Naive thymus-derived CD4-positive, alpha-beta T cell (primary cell): ENCODE measurements around the gene ACVRL1. TPM values are rescaled to one million over a fixed set of nuclear protein-coding genes. Genes with fewer than 3 reads are reported as not detected.

Source experiments
- ATAC-seq: fragments of 150-1000 bp; cut with Tn5 transposase; 2 replicates; pipeline ENCODE4 v1.10.0; 2021; ENCODE audit warnings: mild to moderate bottlenecking, moderate library complexity
- CTCF ChIA-PET: fragments of 350-600 bp; sonication (Branson Sonifier 250); formaldehyde crosslinking; loops from one replicate; lab custom pipeline; 2021; ENCODE audit warnings: antibody characterized with exemption; lab: Charles Lee
- POLR2A ChIA-PET: fragments of 350-600 bp; sonication (Branson Sonifier 250); formaldehyde crosslinking; loops from one replicate; lab custom pipeline; 2021; ENCODE audit warnings: antibody characterized with exemption, inconsistent platforms; lab: Charles Lee
- DNase-seq, 9 donors: peaks; one replicate each; pipeline versions ENCODE4 v3.0.0 to v3.0.0-alpha.2; 2020 to 2022; ENCODE audit warnings: mixed read lengths in 1 of 9
- H3K27ac ChIP-seq: one replicate; pipeline ENCODE4 v1.7.0; 2013; ENCODE audit warnings: mild to moderate bottlenecking, low read depth, low read length, moderate library complexity
- H3K27me3 ChIP-seq, 2 donors: one replicate each; pipeline ENCODE4 v1.7.0; 2013; ENCODE audit warnings: low read length in 2 of 2, mild to moderate bottlenecking in 2 of 2, moderate library complexity in 2 of 2; ENCODE audit not compliant: control insufficient read depth in 2 of 2, insufficient read depth in 2 of 2
- H3K36me3 ChIP-seq, 3 experiments: 1 replicate in 2 of 3; 2 replicates in 1 of 3; pipeline ENCODE4 v1.7.0; 2013; ENCODE audit warnings: low read length in 3 of 3, mild to moderate bottlenecking in 3 of 3, moderate library complexity in 1 of 3; ENCODE audit not compliant: insufficient read depth in 3 of 3, control insufficient read depth in 2 of 3
- H3K4me1 ChIP-seq, 2 donors: one replicate each; pipeline ENCODE4 v1.7.0; 2013; ENCODE audit warnings: low read length in 2 of 2, mild to moderate bottlenecking in 2 of 2, moderate library complexity in 1 of 2; ENCODE audit not compliant: control insufficient read depth in 2 of 2, insufficient read depth in 2 of 2
- H3K4me3 ChIP-seq: 2 replicates; pipeline ENCODE4 v1.7.0; 2013; ENCODE audit warnings: mild to moderate bottlenecking, low read length
- H3K9me3 ChIP-seq, 3 experiments: 1 replicate in 2 of 3; 2 replicates in 1 of 3; pipeline ENCODE4 v1.7.0; 2013; ENCODE audit warnings: low read length in 3 of 3; ENCODE audit not compliant: control insufficient read depth in 2 of 3
- H3K27ac Mint-ChIP-seq, 9 donors: one replicate each; pipeline ENCODE4 v1.8.0; 2020 to 2022; ENCODE audit warnings: mixed read lengths in 9 of 9, mild to moderate bottlenecking in 8 of 9, moderate library complexity in 5 of 9, inconsistent platforms in 2 of 9
- H3K27me3 Mint-ChIP-seq, 5 donors: one replicate each; pipeline ENCODE4 v1.8.0; 2021 to 2022; ENCODE audit warnings: mixed read lengths in 5 of 5, mild to moderate bottlenecking in 1 of 5
- H3K36me3 Mint-ChIP-seq, 5 donors: one replicate each; pipeline ENCODE4 v1.8.0; 2020 to 2022; ENCODE audit warnings: mixed read lengths in 5 of 5, mild to moderate bottlenecking in 3 of 5, inconsistent platforms in 1 of 5
- H3K4me1 Mint-ChIP-seq, 7 donors: one replicate each; pipeline ENCODE4 v1.8.0; 2020 to 2022; ENCODE audit warnings: mixed read lengths in 7 of 7, mild to moderate bottlenecking in 3 of 7, inconsistent platforms in 1 of 7
- H3K4me3 Mint-ChIP-seq, 10 donors: one replicate each; pipeline ENCODE4 v1.8.0; 2020 to 2022; ENCODE audit warnings: mild to moderate bottlenecking in 10 of 10, mixed read lengths in 10 of 10, moderate library complexity in 6 of 10, inconsistent platforms in 2 of 10
- H3K9me3 Mint-ChIP-seq, 11 donors: one replicate each; pipeline ENCODE4 v1.8.0; 2020 to 2022; ENCODE audit warnings: mixed read lengths in 11 of 11, mild to moderate bottlenecking in 4 of 11, inconsistent platforms in 1 of 11, moderate library complexity in 1 of 11
- intact Hi-C, 2 donors: fragments of 100-400 bp; cut with micrococcal nuclease; formaldehyde crosslinking; loops; one replicate each; pipeline ENCODE4 v1.15.1; 2023
- polyA plus RNA-seq, 2 donors: library from polyadenylated mRNA; unstranded; fragments of 300-500 nt; fragmentation: Illumina TruSeq; gene quantifications; one replicate each; pipeline ENCODE4 v1.2.3, GENCODE V29; 2021
- total RNA-seq, 6 experiments: library from RNA in 5 of 6; stranded (reverse) in 5 of 6; gene quantifications; 1 replicate in 5 of 6; 2 replicates in 1 of 6; pipeline ENCODE4 v1.2.3 and lab custom pipeline; 2021 to 2026

The ACVRL1 gene
- total and polyA plus RNA-seq, 7 experiments from 2014 or later: 0.64 to 0.70 TPM; not detected in 5

DNA sequence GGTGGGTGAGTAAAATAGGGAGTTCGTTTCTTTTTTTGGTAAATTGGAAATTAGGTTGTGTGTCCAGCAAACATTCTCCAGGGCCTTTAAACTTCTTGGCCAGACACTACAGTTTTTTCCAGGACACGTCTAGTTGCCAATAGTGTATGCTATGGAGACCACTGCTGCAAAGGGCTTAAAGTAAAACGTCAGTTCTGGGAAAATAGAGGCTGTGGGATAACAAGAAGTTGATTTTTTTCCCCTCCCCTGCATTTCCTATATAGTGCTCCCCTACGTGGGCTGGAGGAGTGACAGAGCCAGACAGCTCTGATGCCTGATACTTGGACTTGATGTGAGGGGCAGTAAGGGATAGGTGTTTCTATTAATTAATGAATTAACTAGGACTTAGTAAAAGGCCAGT lies 46.6 kb downstream of the ACVRL1 start:
- CTCF ChIA-PET: interaction anchor here (0.6 kb wide), 1 partner anchor 27 kb away, joined by 3 read pairs; no protein-coding TSS in a partner anchor
- H3K4me1 Mint-ChIP-seq: peaks cover 25 to 59% (median 49%) of the 10 kb centered on the region in 7 donors

DNA sequence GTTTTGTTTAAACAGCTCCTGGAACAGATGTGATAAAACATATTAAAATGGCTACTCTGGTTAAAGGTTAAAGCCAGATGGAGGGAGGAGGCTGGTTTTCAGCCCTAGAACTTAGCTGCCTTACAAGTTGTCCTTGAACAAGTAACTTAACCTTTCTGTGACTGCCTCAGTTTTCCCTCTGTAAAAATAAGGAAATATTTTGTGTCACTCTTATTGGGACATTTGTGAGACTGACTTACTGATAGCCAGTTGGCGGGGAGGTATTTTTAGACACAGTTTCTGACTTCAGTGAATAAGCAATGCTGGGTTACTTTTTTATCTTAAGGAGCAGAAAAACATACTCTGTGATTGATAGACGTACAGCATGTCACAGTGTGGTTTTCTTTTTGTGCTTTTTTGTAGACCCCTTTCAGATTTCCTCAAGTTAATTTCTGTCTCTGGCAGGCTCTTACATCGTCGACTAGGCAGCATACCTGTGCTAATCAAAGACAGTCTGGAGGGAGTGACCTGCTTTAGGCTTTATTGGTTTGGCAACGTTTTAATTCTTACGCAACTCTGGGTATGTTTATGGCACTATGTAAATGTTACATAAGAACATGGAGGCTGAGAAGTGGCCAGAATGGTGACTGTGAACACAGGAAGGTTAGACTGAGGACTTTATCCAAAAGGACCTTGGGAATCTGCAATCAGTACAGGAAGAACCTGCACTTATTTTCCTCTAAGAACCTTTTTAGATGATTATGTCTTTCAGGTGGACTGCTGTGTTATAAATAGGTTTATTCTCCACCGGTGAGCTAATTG lies 47.5 kb downstream of the ACVRL1 start:
- POLR2A ChIA-PET: interaction anchor here (0.8 kb wide), 1 partner anchor 10 kb away, joined by 3 read pairs; no protein-coding TSS in a partner anchor
- peaks cover 0 to 5% (median 0%) of the 10 kb centered on the region in 5 donors for H3K36me3 Mint-ChIP-seq
- H3K4me3 Mint-ChIP-seq: peak overlapping the region in 5 of 10 donors; percentile 24 to 83 (median 73)
- no peaks in the 10 kb centered on the region for H3K9me3 ChIP-seq
- peaks cover 0 to 5% (median 0%) of the 10 kb centered on the region in 3 experiments for H3K36me3 ChIP-seq
- peaks cover 0 to 2% (median 0%) of the 10 kb centered on the region in 11 donors for H3K9me3 Mint-ChIP-seq
- peaks cover 0 to 37% (median 0%) of the 10 kb centered on the region in 5 donors for H3K27me3 Mint-ChIP-seq
- ATAC-seq: no peak
- H3K4me3 ChIP-seq: no peak overlapping the region
- DNase-seq: no peak
- H3K27ac ChIP-seq: peak overlapping the region; percentile 31
- CTCF ChIA-PET: interaction anchor here (1.8 kb wide), 1 partner anchor 20 kb away, joined by 6 read pairs; no protein-coding TSS in a partner anchor
- H3K27ac Mint-ChIP-seq: peak overlapping the region in 8 of 9 donors; percentile 4 to 77 (median 62)
- no peaks in the 10 kb centered on the region for H3K27me3 ChIP-seq
- intact Hi-C loops: loop anchor here (1.0 to 10.0 kb wide), 3 partner anchors 8 to 1053 kb away; partner anchors contain the start of gene EIF4B (in 1 of the 2)
- H3K4me1 Mint-ChIP-seq: peaks cover 25 to 64% (median 58%) of the 10 kb centered on the region in 7 donors
- H3K4me1 ChIP-seq: peaks cover 16 to 20% of the 10 kb centered on the region in 2 donors

More for the DNA sequence above, 46.6 kb downstream of the ACVRL1 start:
- H3K9me3 ChIP-seq: no peaks in the 10 kb centered on the region
- no peak overlapping the region for H3K4me3 ChIP-seq
- ATAC-seq (no peak), DNase-seq (no peak)
- POLR2A ChIA-PET: interaction anchor here (0.8 kb wide), 1 partner anchor 11 kb away, joined by 3 read pairs; no protein-coding TSS in a partner anchor
- H3K36me3 ChIP-seq: peaks cover 0 to 5% (median 0%) of the 10 kb centered on the region in 3 experiments
- H3K27ac Mint-ChIP-seq: peak overlapping the region in 7 of 9 donors; percentile 4 to 78 (median 64)
- peak overlapping the region; percentile 31 for H3K27ac ChIP-seq
- intact Hi-C loops: loop anchor here (1.0 to 10.0 kb wide), 3 partner anchors 8 to 1053 kb away; partner anchors contain the start of gene EIF4B (in 1 of the 2)
- peaks cover 0 to 2% (median 0%) of the 10 kb centered on the region in 11 donors for H3K9me3 Mint-ChIP-seq
- no peaks in the 10 kb centered on the region for H3K27me3 ChIP-seq
- H3K4me3 Mint-ChIP-seq: peak overlapping the region in 9 of 10 donors; percentile 50 to 90 (median 76)
- peaks cover 0 to 5% (median 0%) of the 10 kb centered on the region in 5 donors for H3K36me3 Mint-ChIP-seq
- H3K4me1 ChIP-seq: peaks cover 16 to 20% of the 10 kb centered on the region in 2 donors
- H3K27me3 Mint-ChIP-seq: peaks cover 0 to 45% (median 0%) of the 10 kb centered on the region in 5 donors

DNA sequence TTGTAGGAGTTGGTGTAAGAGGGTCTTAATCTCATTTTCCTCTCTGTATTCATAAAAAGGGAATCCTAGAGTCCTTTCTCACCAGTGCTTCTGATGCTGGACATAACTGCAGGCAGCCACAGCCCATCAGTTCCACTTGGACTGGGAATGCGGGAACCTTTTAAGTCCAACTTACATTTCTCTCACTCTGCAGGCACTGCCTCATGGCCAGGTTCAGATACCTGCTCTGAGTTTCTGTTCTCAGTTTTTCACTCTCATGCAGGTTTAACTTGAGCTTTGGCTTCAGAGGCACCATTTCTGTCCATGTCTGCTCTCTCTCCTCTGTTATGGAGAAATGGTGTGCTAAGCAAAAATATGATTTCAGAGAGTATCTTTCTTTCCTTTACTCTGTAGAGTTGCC lies 48.4 kb downstream of the ACVRL1 start:
- H3K9me3 Mint-ChIP-seq: peaks cover 0 to 2% (median 0%) of the 10 kb centered on the region in 11 donors
- CTCF ChIA-PET: interaction anchor here (0.9 to 1.8 kb wide), 2 partner anchors 19 to 69 kb away, joined by 3 to 6 read pairs; no protein-coding TSS in a partner anchor
- Histone ChIP-seq H3K36me3 (peaks cover 0 to 5% (median 0%) of the 10 kb centered on the region in 3 experiments), H3K4me3 (no peak overlapping the region), H3K27me3 (no peaks in the 10 kb centered on the region), H3K9me3 (no peaks in the 10 kb centered on the region), H3K4me1 (peaks cover 15 to 20% of the 10 kb centered on the region in 2 donors), H3K27ac (no peak overlapping the region)
- peaks cover 23 to 70% (median 68%) of the 10 kb centered on the region in 7 donors for H3K4me1 Mint-ChIP-seq
- H3K36me3 Mint-ChIP-seq: peaks cover 0 to 5% (median 0%) of the 10 kb centered on the region in 5 donors
- DNase-seq: no peak
- POLR2A ChIA-PET: interaction anchor here (0.6 to 0.8 kb wide), 2 partner anchors 15 to 1323 kb away, joined by 3 read pairs; no protein-coding TSS in a partner anchor
- peak overlapping the region in 5 of 9 donors; percentile 9 to 76 (median 34) for H3K27ac Mint-ChIP-seq
- intact Hi-C loops: loop anchor here in 1 of 2 donors (10.0 kb wide), 1 partner anchor 131 kb away; no protein-coding TSS in a partner anchor
- H3K27me3 Mint-ChIP-seq: peaks cover 0 to 30% (median 0%) of the 10 kb centered on the region in 5 donors
- peak overlapping the region in 1 of 10 donors; percentile 14 for H3K4me3 Mint-ChIP-seq
- no peak for ATAC-seq

DNA sequence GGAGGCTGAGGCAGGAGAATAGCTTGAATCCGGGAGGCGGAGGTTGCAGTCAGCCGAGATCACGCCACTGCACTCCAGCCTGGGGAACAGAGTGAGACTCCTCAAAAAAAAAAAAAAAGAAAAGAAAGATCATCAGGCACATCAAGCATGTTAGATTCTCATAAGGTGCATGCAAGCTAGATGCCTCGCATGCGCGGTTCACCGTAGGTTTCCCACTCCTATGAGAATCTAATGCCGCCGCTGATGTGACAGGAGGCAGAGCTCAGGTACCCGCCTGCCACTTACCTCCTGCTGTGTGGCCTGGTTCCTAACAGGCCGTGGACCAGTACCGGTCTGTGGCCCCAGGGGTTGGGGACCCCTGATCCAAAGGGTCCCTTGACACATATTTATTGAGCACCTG lies 51.2 kb downstream of the ACVRL1 start:
- Histone ChIP-seq H3K27ac (no peak overlapping the region), H3K36me3 (no peaks in the 10 kb centered on the region), H3K4me3 (no peak overlapping the region), H3K27me3 (no peaks in the 10 kb centered on the region), H3K9me3 (no peaks in the 10 kb centered on the region), H3K4me1 (peaks cover 0 to 20% of the 10 kb centered on the region in 2 donors)
- ChIA-PET POLR2A (no interaction called here), CTCF (no interaction called here)
- DNase-seq: no peak
- no peak overlapping the region for H3K4me3 Mint-ChIP-seq
- H3K9me3 Mint-ChIP-seq: no peaks in the 10 kb centered on the region
- intact Hi-C loops: loop anchor here in 1 of 2 donors (10.0 kb wide), 1 partner anchor 134 kb away; no protein-coding TSS in a partner anchor
- H3K36me3 Mint-ChIP-seq: peaks cover 0 to 5% (median 0%) of the 10 kb centered on the region in 5 donors
- H3K4me1 Mint-ChIP-seq: peaks cover 12 to 80% (median 75%) of the 10 kb centered on the region in 7 donors
- no peak overlapping the region for H3K27ac Mint-ChIP-seq
- H3K27me3 Mint-ChIP-seq: peaks cover 0 to 17% (median 0%) of the 10 kb centered on the region in 5 donors
- ATAC-seq: no peak

DNA sequence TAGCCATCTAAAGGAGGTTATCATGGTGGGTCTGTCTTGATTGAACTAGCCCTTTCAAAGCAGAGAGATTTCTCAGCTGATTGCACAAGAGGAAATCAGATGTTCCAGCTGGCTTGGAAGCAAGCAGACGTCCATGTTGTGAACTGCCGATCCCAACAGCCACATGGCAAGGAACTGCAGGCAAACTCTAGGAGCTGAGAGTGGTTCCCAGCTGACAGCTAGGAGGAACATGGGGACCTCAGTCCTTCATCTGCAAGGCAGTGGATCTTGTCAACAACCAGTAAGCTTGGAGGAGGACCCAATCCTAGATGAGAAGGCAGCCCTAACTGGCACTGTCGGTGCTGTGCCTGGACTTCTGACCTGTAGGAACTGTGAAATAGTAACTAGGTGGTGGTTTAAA lies 51.9 kb downstream of the ACVRL1 start:
- H3K4me3 Mint-ChIP-seq: peak overlapping the region in 1 of 10 donors; percentile 1
- peaks cover 0 to 5% (median under 1%) of the 10 kb centered on the region in 5 donors for H3K36me3 Mint-ChIP-seq
- H3K27ac Mint-ChIP-seq: peak overlapping the region in 6 of 9 donors; percentile 44 to 75 (median 70)
- CTCF ChIA-PET: interaction anchor here (0.5 kb wide), 1 partner anchor 146 kb away, joined by 4 read pairs; no protein-coding TSS in a partner anchor
- peaks cover 0 to 12% (median 0%) of the 10 kb centered on the region in 5 donors for H3K27me3 Mint-ChIP-seq
- H3K9me3 Mint-ChIP-seq: no peaks in the 10 kb centered on the region
- Histone ChIP-seq H3K4me3 (no peak overlapping the region), H3K27ac (no peak overlapping the region), H3K36me3 (no peaks in the 10 kb centered on the region), H3K9me3 (no peaks in the 10 kb centered on the region), H3K27me3 (no peaks in the 10 kb centered on the region), H3K4me1 (peaks cover 0 to 16% of the 10 kb centered on the region in 2 donors)
- intact Hi-C loops: loop anchor here in 1 of 2 donors (10.0 kb wide), 1 partner anchor 134 kb away; no protein-coding TSS in a partner anchor
- no peak for DNase-seq
- ATAC-seq: no peak
- H3K4me1 Mint-ChIP-seq: peaks cover 6 to 73% (median 68%) of the 10 kb centered on the region in 7 donors
- POLR2A ChIA-PET: no interaction called here

DNA sequence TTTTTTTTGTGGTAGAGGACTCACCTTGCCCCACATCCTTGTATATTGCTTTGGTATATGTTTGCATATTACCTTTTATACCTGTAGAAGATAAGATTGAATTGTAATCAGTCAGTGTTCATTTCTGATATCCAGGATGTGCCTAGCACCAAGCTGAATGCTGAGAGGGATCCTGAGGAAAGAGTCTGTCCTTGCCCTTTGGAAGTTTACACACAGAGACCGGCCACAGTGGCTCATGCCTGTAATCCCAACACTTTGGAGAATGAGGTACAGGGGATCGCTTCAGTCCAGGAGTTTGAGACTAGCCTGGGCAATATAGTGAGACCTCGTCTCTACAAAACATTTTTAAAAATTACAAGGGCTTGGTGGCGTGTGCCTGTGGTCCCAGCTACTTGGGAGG lies 52.6 kb downstream of the ACVRL1 start:
- Mint-ChIP-seq H3K4me3 (no peak overlapping the region), H3K4me1 (peaks cover 5 to 73% (median 61%) of the 10 kb centered on the region in 7 donors)
- intact Hi-C loops: loop anchor here in 1 of 2 donors (10.0 kb wide), 1 partner anchor 135 kb away; no protein-coding TSS in a partner anchor

More for the DNA sequence above, 52.6 kb downstream of the ACVRL1 start:
- DNase-seq: no peak
- ChIA-PET CTCF (no interaction called here), POLR2A (no interaction called here)
- Histone ChIP-seq H3K4me3 (no peak overlapping the region), H3K27me3 (no peaks in the 10 kb centered on the region), H3K36me3 (no peaks in the 10 kb centered on the region), H3K27ac (no peak overlapping the region), H3K4me1 (peaks cover 0 to 16% of the 10 kb centered on the region in 2 donors), H3K9me3 (no peaks in the 10 kb centered on the region)
- Mint-ChIP-seq H3K27me3 (peaks cover 0 to 8% (median 0%) of the 10 kb centered on the region in 5 donors), H3K9me3 (no peaks in the 10 kb centered on the region), H3K27ac (peak overlapping the region in 6 of 9 donors; percentile 32 to 74 (median 60)), H3K36me3 (peaks cover 4 to 5% (median 5%) of the 10 kb centered on the region in 5 donors)
- no peak for ATAC-seq
